HG02970 (cell line): Measurements from ENCODE around the gene NHSL2.
A peak's percentile ranks its signal among the peaks of the same experiment; 100 is the strongest.

Source experiments
- ATAC-seq: cut with Tn5 transposase; IDR thresholded peaks from one replicate; pipeline ENCODE4 v1.9.1; 2021; ENCODE audit warnings: mild to moderate bottlenecking, moderate library complexity, moderate number of reproducible peaks; ENCODE audit not compliant: unreplicated experiment, low FRiP score

The NHSL2 gene

DNA sequence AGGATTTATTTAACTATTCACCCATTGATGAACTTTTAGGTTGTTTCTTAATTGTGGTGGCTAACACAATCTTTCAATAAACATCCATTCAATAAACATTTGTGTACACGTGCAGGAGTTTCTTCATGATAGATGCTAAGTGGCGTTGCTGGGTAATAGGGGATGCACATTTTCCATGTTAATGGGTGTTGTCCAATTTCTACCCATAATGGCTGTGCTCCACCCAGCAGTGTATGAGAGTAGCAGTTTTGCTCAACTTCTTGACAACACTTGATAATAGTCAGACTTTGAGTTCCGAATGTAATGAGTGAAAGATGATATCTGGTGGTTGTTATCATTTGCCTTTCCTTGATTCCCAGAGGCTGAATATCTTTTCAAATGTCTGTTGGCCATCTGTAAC is 104.7 kb downstream of the NHSL2 start:
- ATAC-seq, result no peak

DNA sequence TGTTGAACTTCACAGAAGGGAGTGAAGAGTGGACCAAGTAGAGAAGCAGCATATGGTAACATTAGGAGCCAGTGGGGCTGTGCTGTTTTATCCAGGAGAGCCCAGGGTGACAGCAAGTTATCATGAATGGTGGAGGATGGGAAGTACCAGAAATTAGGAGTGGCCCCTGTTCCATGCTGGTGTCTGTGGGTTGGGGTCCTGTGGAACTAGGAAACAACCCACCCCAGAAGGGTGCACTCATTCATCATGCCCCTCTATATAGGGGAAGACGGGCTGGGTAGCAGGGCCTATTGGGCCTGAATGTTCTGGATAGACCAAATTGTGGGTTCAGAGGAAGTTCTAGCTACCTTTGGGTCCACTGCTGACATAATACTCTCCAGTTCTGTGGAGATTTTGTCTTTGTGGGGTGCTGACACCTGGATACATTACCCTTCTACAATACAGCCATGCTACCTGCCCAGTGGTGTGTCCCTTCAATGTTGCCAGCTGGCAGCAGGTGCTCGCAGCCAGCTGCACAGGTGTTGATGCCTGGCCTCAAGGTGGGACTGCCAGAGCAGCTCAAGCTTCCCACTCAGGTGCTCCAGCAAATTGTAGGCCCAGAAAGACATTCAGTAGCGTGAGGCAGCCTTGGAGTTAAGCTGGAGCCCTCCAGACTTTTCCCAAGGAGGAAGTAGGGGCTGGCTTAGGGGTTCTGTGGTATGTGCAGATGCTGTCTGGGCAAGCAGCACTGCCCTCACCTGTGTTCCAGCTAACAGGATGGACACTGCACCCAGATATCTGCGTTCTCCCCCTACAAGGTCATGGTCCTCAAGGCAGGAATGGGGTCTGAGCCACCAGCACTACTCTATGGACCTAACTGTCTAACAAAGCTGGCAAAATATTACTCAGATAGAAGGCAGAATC is 106.5 kb downstream of the NHSL2 start:
- ATAC-seq, result no peak

DNA sequence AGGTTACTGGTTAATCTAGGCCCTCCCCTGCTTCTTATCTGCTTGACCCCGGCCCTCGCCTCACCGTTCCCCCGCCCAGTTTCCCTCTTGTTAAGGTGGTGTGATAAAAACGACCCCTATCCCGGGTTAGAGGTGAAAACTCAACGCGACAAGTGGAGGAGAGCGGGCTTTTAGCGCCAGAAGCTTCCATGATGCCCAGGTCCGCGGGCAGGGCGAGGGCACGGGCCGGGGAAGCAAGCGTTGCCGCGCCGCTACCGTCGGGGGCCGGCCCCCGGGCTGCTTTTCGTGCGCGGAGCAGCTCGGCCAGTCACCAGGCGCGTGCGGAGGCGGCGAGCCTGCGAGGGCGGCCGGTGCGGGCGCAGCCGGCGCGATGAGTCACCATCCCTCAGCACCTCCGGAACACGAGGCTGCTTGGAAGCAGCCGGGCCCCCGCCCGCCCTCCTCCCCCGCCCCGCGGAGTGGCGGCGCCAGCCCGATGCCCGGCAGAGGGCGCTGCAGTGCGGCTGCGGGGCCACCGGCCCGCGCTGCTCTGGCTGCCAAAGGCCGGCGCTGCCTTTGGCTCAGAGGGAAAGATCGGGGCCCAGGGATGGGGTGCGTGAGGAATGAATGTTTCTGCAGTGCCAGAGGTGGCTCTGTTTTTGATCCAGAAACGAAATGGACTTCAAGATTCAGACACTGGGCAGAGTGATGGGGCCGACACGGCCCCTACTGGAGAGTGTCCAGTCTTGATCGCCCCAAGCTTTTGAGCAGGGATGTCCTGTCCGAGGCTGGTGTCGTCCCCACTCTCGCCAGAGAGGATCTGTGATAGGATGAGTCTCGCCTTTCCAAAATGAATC is 107.8 kb downstream of the NHSL2 start:
- ATAC-seq, result no peak

DNA sequence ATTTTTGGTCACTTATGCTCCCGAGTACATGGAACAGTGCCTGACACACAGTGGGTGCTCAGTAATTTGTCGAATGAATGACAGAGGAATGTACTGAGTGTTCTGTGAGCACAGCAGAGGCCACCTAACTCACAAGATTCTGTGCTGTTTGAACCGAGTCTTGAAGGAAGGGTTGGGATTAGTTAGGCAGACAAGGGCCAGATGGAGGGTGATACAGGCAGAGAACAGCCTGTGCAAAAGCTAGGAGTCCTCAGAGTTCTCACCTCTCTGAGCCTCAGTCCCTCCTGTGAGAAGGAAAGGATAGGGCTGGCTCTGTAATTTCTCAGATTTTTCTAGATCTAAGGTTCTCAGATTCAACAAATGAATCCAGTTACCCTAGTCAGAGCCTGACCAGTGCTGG is 108.8 kb downstream of the NHSL2 start:
- ATAC-seq, result no peak

DNA sequence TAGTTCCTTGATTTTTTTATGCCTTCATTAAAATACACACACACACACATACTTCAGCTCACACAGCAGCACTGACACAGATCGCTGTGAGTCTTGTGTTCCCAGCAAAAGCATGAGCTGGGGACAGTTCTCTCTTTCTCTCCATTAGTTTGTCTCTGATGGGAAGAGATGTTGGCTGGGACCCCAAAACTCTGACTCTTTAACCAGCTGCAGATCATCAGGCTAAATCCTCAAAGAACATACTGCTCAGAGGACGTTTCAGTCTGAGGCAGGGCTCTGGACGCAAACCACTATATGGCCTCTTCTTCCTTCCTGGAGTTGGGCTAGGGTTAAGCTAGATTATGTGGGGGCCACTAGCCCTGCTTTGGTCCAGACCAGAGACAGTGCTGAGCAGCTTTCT is 109.6 kb downstream of the NHSL2 start:
- no peak for ATAC-seq

DNA sequence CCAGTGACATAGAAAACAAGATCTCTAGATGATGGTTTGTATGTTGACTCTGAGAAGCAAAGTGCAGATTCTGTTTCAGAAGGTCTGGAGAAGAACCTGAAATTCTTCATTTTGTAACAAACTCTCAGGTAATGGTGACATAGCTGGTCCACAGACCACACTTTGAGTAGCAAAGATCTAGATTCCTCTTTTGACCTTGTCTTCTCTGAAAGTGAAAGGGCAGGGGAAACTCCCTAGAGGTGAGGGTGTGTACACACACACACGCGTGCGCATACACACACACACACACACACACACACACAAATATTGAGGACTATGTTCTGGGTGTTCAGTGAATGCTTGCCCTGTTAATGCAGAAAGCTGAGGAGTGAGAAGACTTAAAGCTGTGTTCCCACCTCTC is 110.1 kb downstream of the NHSL2 start:
- ATAC-seq, result peak; percentile 45

DNA sequence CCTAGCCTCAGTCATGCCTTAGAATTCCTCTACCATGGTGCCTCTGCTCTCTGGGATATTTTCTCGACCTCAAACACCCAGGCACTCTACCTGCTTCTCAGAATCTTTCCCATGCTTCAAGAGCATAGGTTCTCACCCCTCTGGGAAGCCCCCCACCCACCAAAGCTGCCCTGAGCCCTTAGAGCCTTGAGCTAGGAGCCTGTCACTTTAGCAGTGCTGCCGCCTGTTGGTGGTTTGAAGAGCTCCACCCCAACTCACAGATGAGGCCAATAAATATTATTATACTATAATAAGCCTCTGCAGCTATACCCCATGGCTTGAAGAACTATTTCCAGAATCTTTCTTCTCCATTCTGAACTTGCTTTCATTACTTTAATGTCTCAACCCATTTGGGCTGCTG is 111.3 kb downstream of the NHSL2 start:
- ATAC-seq, result no peak

DNA sequence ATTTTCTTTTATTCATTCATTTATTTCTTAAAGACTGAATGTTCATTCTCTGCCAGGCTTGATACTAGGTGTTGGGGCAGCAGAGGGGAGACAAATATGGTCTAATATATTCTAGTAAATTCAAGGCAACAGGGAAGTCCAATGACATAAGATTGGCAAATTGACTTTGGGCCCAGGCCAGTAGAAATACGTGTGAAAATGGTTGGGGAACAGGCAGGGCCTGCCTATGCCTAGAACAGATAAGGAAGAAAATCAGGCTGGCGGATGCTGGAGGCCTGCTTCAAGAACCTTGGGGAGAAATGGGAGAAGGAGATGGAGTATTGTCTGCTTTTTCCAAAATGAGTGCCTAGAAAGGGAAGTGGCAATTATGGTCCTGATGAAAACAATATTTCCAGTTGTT is 112.4 kb downstream of the NHSL2 start:
- ATAC-seq, result no peak

DNA sequence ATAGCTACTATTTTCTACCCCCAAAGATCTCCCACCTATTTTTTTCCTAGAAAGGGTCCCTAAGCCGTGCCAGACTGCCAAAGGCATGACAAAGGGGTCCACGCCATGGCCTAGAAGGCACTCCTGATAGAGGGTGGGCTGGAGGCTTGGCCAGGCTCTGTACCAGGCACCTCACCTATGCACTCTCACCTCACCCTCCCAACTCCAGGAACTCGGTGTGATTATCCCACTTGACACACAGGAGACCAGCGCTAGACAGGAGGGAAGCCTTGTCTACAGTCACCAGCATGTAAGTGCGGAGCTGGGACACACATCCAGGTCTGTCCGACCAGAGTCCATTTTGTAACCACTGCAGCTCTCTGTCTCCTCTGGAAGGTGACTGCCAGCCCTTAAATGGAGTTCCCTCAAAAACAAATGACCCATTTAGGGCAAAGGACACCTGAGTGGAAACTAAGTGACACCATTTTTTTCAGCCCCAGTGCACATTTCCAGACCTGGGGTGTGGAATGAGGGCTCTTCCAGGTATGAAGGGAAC is 114.7 kb downstream of the NHSL2 start:
- ATAC-seq, result no peak

DNA sequence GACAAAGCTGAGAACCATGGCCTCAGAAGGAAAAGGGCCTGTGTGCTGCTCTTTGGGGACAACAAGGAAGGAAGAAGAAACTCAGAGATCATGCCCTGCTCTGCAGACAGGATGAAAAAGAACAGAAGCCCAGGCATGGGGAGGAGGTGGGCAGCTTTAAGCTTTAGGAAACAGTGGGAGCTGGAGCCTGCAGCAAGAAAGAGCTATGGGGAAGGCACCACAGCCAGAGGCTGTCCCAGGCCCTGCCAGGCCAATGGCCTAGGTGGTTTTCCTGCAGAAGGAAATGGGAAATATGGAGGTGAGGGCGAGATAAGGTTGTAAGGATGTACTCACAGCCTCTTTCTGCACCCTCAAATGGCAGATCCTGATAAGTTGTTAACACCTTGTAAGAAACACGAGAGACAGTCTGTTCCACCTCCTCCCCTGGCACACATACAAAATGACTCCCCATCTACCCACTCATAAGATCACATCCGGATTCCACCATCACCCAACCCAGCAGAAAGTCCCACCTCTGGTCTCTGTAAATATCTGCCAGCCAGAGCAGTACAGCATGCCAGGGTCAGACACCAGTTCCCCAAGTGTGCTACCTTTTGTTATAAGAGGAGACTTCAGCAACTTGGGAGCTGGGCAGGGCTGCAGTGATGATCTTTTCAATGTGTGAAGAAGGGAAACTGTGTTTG is 115.8 kb downstream of the NHSL2 start:
- no peak for ATAC-seq

DNA sequence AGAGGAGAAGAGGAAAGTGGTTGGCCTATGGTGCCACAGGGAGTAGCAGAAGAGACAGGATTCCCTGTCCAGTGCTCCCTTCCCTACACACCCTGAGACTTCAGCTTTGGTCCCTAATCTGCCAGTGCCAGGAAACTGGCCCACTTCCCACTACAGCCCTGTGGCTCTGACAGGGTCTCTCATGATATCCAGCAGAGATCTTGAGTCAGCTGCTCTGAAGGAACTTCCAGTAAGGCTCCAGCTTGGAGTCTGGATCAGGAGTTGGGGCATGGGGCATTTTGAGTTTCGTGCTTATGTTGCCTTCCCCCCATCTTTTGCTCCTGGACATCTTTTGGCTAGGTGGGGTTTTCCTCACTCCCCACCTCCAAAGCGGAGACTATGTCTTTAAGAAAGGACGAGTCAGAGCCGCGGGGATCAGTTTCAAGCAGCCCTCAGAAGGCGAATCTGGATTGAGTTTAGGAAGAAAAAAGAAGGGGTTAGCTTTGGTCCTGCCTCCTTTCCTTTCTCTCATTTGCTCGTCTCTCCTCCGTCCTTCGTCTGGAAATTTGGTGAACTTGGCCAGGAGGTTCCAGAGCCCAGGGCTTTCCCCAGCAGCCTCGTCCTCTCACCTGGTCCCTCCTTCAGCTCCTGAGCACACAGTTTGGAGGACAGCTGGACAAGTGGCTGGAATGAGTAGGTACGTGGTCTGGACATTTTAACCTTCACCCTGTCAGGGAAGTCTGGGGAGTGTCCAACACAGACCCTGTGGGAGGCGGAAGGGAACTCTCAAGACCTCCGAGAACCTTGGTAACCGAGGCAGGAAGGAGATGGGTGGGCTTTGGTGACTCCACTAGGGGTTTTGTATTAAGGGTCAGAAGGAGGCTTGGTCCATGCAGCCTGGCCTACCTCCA is 116.6 kb downstream of the NHSL2 start:
- ATAC-seq, result no peak

DNA sequence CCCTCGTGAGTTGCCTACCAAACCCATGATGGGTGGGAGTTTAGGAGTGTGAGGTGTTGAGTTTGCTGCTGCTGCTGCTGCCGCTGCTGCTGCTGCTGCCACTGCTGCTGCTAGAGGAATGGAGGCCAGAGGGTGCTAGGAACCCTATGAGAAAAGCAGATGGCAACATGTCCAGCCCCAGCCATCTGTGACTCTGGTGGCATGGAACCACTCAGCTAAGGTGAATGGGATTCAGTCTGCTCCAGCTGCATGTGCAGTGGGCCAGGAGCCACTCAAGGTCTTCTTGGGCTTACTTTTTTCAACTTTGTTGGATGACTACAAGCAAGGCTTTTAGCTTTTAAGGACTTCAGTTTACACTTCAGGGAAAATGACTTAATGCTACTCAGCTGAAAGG is 117.3 kb downstream of the NHSL2 start:
- no peak for ATAC-seq

DNA sequence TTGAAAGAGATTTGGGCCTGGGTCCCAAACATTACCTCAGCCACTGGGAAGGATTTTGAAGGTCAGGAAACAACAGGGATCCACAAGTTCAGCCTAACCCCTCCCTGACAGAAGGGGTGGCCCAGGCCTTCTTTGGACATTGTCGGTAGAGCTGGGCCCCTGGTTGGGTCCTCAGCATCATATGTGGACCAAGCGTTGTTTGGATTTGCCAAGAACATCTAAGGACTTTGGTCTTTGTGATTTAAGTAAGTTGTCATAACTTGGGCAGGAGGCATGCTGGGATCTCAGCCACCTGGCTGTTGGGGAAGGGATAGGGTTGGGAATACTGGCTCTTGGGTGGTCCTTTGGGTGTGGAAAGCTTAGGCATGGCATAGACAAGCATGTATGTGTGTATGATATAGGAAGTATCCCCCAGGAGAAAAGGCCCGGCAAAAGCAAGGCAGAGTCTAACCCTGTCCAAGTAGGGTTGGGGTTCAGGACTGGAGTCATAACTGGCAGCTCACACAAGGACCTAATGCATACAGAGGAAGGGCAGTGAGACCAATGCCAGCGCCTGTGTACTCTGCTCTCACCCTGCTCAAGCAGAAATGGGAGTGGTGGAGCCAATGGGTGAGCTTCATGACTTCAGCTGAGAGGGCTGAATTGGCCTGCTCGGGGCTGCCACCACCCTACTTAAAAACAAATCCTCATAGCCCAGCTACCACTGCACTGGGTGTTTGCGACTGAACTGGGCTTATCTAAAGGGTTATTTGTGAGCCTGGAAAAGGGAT is 118.2 kb downstream of the NHSL2 start:
- ATAC-seq, result no peak

DNA sequence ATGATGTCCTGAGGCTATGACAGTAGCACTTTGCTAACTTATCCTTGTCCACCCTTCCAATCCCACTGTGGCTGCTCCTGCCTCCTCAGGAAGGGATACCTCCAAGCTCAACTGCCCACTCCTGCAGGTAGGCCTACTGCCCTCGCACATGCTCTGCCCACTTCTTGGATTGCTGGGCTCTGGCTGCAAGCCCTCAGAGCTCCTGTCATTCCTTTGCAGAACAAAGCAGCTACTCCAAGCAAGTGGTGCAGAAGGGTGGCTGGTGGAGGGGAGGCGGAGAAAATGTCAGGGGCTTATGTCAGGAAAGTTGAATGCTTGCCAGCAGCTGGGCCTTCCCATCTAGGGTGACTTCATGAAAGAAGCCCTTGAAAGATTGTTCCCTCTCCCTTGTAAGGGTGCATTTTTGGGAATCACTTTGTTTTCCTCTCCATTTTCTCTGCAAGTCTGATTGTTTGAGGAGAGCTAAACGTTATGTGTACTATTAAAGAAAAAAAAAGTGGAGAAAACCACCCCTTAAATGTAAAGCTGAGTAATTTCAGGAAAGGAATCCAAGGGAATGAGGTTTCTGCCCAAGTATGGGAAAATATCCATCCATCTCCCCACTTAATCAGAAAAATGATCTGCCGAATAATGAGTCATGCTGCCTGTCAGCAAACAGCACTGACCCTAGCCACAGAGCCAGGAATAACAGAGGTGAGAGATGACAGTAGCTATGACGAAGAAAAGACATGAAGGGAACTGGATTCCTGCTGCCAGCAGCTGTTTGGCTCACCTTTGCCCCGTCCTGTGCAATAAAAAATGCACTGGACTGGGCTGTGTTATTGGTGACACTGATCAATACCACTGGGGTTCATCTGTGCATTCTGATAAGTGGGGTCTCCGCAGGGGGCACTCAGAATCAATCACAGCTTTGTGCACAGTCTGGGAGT is 119.1 kb downstream of the NHSL2 start:
- ATAC-seq, result no peak

DNA sequence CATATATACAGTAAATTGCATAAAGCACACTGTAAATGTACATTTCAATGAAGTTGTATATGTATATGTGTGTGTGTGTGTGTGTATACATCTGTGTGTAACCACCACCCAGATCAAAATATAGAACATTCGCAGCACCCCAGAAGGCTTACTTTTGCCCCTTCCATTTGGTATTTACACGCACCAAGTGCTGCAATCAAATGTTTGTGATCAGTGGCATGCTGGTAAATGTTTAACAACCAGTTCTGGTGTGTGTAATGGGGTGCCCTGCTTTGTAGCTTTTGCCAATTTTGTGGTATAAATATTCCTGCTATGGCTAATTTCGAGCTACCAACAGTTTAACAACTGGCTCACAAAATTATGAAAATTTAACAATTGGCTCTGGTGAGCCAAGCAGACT is 119.8 kb downstream of the NHSL2 start:
- no peak for ATAC-seq

DNA sequence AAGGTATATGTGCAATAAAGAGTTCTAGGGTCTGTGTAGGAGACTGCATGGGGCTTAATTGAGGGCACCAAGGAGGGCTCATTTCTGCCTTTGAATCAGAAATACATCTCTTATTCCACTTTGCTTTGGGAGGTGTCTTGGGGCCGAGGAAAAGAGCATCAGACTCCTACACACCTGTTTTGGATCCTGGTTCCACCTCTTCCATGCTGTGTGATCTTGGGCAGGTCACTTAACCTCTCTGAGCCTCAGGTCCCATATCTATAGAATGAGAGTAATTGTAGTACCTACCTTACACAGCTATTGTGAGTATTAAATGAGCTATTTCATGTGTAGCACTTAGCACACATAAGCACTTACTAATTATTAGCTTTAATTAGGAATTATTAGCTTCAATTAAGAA is 120.5 kb downstream of the NHSL2 start:
- no peak for ATAC-seq

DNA sequence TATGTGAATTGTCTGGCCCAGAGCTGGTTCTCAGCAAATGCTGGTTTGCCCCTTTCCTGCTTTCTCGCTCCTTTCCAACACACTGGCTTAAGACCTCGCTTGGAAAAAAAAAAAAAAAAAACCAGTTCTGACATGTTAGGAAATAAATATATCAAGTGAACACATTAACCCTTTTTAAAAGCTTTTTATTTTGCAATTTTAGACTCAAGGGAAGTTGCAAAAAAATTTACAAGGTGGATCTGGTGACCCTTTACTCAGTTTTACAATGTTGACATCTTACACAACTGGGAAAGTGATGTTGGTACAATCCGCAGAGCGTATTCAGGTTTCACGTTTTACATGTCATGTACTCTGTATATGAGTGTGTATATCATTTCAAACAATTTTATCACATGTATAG is 121.0 kb downstream of the NHSL2 start:
- no peak for ATAC-seq

DNA sequence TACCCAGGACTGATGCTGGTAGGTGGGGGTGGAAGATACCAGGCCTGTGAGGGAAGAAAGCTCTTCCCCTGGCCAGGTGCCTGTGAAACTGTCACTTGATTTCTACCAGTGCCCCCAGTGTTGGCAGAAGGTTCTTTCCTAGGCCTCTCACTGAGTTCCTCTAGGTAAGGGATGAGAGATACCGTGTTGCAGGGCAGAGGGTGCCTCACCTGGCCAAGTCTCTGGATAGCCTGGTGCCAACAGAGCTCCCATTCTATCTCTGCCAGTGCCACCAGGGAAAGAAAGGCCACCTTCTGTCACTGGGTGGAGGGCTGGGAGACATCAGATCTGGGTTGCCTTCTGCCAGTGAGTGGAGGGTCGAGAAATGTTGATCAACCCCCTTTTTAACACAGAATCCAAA is 127.0 kb downstream of the NHSL2 start:
- no peak for ATAC-seq
